Measurements from ENCODE around the gene OPA1. TPM values are rescaled to one million over a fixed set of nuclear protein-coding genes. Genes with fewer than 3 reads are reported as not detected.

The OPA1 gene
- total RNA-seq, 2 experiments from 2014 or later = 43.2 to 57.3 TPM

GRCh38 chr3:193744048-193744821, 151.2 kb downstream of the OPA1 start:
- Histone ChIP-seq H3K27ac (ENCODE audit: low read depth, low read length, poor library complexity, severe bottlenecking) (peak overlapping the region; percentile 59), H4K20me1 (ENCODE audit: insufficient read depth, low read length) (no peaks in the 10 kb centered on the region), H2AFZ (ENCODE audit: low read length) (peak overlapping the region; percentile 98), H3K9me3 (ENCODE audit: low read length) (no peaks in the 10 kb centered on the region), H3K36me3 (ENCODE audit: insufficient read depth, low read length) (no peaks in the 10 kb centered on the region), H3K79me2 (ENCODE audit: insufficient read depth, low read depth, low read length) (no peaks in the 10 kb centered on the region), H3K9me2 (ENCODE audit: insufficient read depth, low read length) (no peaks in the 10 kb centered on the region), H3K4me2 (ENCODE audit: low read length) (peak overlapping the region; percentile 71), H3K4me1 (ENCODE audit: insufficient read depth, low read length, poor library complexity, severe bottlenecking) (peaks cover 35% of the 10 kb centered on the region), H3K4me3 (ENCODE audit: low read depth, low read length, poor library complexity, severe bottlenecking) (peak overlapping the region; percentile 46)
- POLR2A ChIA-PET = interaction anchor here (0.9 to 2.0 kb wide), 3 partner anchors 9 to 98 kb away, joined by 3 to 4 read pairs (median 4); no protein-coding TSS in a partner anchor
- no TSS peak for BruUV-seq (replicated peaks)
- CTCF ChIA-PET (ENCODE audit: unreplicated experiment) = interaction anchor here (0.6 kb wide), 1 partner anchor 106 kb away, joined by 4 read pairs; no protein-coding TSS in a partner anchor
- intact Hi-C loops (cut with micrococcal nuclease; ENCODE audit: unreplicated experiment) = no loop called here
- peak; percentile 52 for DNase-seq (ENCODE audit: low spot score)
- TF ChIP-seq CTCF (conservative IDR thresholded peaks at IDR 0.05; ENCODE audit: low read length) (no peak), EZH2phosphoT487 (IDR thresholded peaks at IDR 0.05; ENCODE audit: borderline replicate concordance, low read depth, low read length) (no peak)

GRCh38 chr3:193744822-193745684, 152.0 kb downstream of the OPA1 start:
- Histone ChIP-seq H2AFZ (ENCODE audit: low read length) (peak overlapping the region; percentile 98), H3K4me3 (ENCODE audit: low read depth, low read length, poor library complexity, severe bottlenecking) (no peak overlapping the region), H4K20me1 (ENCODE audit: insufficient read depth, low read length) (no peaks in the 10 kb centered on the region), H3K9me3 (ENCODE audit: low read length) (no peaks in the 10 kb centered on the region), H3K27ac (ENCODE audit: low read depth, low read length, poor library complexity, severe bottlenecking) (peak overlapping the region; percentile 14), H3K4me1 (ENCODE audit: insufficient read depth, low read length, poor library complexity, severe bottlenecking) (peaks cover 35% of the 10 kb centered on the region), H3K79me2 (ENCODE audit: insufficient read depth, low read depth, low read length) (no peaks in the 10 kb centered on the region), H3K9me2 (ENCODE audit: insufficient read depth, low read length) (no peaks in the 10 kb centered on the region), H3K36me3 (ENCODE audit: insufficient read depth, low read length) (no peaks in the 10 kb centered on the region), H3K4me2 (ENCODE audit: low read length) (no peak overlapping the region)
- ChIA-PET CTCF (ENCODE audit: unreplicated experiment) (no interaction called here), POLR2A (interaction anchor here (0.9 kb wide), 1 partner anchor 16 kb away, joined by 3 read pairs; no protein-coding TSS in a partner anchor)
- intact Hi-C loops (cut with micrococcal nuclease; ENCODE audit: unreplicated experiment) = no loop called here
- no TSS peak for BruUV-seq (replicated peaks)
- no peak for DNase-seq (ENCODE audit: low spot score)
- TF ChIP-seq CTCF (conservative IDR thresholded peaks at IDR 0.05; ENCODE audit: low read length) (no peak), EZH2phosphoT487 (IDR thresholded peaks at IDR 0.05; ENCODE audit: borderline replicate concordance, low read depth, low read length) (no peak)
